ENCODE data around the gene GRID1. TPM values are rescaled to one million over a fixed set of nuclear protein-coding genes. Genes with fewer than 3 reads are reported as not detected.

GRID1 gene
- total and polyA plus RNA-seq, 10 of the 15 experiments (the other 5 are each of a cell fraction or from before 2014, with no cell fraction given): 0.04 to 0.62 (median 0.08) TPM; not detected in 5

DNA sequence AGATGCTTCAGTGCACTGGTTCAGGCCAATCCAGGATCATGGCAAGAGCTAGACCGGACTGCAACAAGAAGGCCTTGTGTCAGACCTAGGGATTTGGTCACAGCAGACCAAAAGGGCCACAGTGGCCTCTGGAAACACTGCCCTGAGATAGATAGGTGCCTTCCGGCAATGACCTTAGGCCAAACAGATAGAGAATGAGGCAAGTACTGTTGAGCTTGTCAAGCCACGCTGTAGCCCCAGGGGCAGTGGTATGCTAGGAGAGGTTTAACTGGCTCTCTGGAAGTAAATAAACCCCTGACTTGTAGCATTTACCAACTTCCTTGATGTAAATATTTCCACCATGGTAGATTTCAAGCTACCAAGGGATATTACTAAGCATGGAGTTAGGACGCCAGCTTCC is 197.5 kb downstream of the GRID1 start:
- FAIRE-seq: no peak
- SMC1A ChIA-PET (ENCODE audit: uncharacterized antibody, unreplicated experiment): no interaction called here
- no TSS peak for BruUV-seq (replicated peaks)
- TF ChIP-seq, protein P1, sequence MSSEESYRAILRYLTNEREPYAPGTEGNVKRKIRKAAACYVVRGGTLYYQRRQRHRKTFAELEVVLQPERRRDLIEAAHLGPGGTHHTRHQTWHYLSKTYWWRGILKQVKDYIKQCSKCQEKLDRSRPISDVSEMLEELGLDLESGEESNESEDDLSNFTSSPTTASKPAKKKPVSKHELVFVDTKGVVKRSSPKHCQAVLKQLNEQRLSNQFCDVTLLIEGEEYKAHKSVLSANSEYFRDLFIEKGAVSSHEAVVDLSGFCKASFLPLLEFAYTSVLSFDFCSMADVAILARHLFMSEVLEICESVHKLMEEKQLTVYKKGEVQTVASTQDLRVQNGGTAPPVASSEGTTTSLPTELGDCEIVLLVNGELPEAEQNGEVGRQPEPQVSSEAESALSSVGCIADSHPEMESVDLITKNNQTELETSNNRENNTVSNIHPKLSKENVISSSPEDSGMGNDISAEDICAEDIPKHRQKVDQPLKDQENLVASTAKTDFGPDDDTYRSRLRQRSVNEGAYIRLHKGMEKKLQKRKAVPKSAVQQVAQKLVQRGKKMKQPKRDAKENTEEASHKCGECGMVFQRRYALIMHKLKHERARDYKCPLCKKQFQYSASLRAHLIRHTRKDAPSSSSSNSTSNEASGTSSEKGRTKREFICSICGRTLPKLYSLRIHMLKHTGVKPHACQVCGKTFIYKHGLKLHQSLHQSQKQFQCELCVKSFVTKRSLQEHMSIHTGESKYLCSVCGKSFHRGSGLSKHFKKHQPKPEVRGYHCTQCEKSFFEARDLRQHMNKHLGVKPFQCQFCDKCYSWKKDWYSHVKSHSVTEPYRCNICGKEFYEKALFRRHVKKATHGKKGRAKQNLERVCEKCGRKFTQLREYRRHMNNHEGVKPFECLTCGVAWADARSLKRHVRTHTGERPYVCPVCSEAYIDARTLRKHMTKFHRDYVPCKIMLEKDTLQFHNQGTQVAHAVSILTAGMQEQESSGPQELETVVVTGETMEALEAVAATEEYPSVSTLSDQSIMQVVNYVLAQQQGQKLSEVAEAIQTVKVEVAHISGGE (CRISPR knock-in tag; IDR thresholded peaks at IDR 0.05): no peak
- no peak for TF ChIP-seq IRF4 (IDR thresholded peaks at IDR 0.05; ENCODE audit: low read depth, low read length)
- TF ChIP-seq, protein P2, sequence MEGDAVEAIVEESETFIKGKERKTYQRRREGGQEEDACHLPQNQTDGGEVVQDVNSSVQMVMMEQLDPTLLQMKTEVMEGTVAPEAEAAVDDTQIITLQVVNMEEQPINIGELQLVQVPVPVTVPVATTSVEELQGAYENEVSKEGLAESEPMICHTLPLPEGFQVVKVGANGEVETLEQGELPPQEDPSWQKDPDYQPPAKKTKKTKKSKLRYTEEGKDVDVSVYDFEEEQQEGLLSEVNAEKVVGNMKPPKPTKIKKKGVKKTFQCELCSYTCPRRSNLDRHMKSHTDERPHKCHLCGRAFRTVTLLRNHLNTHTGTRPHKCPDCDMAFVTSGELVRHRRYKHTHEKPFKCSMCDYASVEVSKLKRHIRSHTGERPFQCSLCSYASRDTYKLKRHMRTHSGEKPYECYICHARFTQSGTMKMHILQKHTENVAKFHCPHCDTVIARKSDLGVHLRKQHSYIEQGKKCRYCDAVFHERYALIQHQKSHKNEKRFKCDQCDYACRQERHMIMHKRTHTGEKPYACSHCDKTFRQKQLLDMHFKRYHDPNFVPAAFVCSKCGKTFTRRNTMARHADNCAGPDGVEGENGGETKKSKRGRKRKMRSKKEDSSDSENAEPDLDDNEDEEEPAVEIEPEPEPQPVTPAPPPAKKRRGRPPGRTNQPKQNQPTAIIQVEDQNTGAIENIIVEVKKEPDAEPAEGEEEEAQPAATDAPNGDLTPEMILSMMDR (IDR thresholded peaks at IDR 0.05 in 2 of 3, conservative IDR thresholded peaks at IDR 0.05 in 1 of 3; ENCODE audit: control insufficient read depth in 2 of 3, extremely low read depth in 1 of 3, insufficient read depth in 1 of 3, low read depth in 3 of 3, low read length in 3 of 3): no peak
- TF ChIP-seq POU2F2 (IDR thresholded peaks at IDR 0.05; ENCODE audit: borderline replicate concordance, low read depth, low read length): no peak
- no peak for TF ChIP-seq EZH2 (IDR thresholded peaks at IDR 0.05; ENCODE audit: borderline replicate concordance, control insufficient read depth, low read depth, low read length)
- TF ChIP-seq GABPA (IDR thresholded peaks at IDR 0.05; ENCODE audit: low read depth): no peak
- TF ChIP-seq SPI1 (IDR thresholded peaks at IDR 0.05; ENCODE audit: borderline replicate concordance, insufficient read depth, low read depth, low read length): no peak
- TF ChIP-seq, protein P3, sequence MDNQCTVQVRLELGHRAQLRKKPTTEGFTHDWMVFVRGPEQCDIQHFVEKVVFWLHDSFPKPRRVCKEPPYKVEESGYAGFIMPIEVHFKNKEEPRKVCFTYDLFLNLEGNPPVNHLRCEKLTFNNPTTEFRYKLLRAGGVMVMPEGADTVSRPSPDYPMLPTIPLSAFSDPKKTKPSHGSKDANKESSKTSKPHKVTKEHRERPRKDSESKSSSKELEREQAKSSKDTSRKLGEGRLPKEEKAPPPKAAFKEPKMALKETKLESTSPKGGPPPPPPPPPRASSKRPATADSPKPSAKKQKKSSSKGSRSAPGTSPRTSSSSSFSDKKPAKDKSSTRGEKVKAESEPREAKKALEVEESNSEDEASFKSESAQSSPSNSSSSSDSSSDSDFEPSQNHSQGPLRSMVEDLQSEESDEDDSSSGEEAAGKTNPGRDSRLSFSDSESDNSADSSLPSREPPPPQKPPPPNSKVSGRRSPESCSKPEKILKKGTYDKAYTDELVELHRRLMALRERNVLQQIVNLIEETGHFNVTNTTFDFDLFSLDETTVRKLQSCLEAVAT (IDR thresholded peaks at IDR 0.05): no peak
- no peak for TF ChIP-seq CBX3 (IDR thresholded peaks at IDR 0.05; ENCODE audit: borderline replicate concordance, low read depth)
- no peak for TF ChIP-seq RAD51 (IDR thresholded peaks at IDR 0.05)
- no peak for TF ChIP-seq CREM (IDR thresholded peaks at IDR 0.05; ENCODE audit: low read depth)
- TF ChIP-seq, protein P4, sequence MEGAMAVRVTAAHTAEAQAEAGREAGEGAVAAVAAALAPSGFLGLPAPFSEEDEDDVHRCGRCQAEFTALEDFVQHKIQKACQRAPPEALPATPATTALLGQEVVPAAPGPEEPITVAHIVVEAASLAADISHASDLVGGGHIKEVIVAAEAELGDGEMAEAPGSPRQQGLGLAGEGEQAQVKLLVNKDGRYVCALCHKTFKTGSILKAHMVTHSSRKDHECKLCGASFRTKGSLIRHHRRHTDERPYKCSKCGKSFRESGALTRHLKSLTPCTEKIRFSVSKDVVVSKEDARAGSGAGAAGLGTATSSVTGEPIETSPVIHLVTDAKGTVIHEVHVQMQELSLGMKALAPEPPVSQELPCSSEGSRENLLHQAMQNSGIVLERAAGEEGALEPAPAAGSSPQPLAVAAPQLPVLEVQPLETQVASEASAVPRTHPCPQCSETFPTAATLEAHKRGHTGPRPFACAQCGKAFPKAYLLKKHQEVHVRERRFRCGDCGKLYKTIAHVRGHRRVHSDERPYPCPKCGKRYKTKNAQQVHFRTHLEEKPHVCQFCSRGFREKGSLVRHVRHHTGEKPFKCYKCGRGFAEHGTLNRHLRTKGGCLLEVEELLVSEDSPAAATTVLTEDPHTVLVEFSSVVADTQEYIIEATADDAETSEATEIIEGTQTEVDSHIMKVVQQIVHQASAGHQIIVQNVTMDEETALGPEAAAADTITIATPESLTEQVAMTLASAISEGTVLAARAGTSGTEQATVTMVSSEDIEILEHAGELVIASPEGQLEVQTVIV (IDR thresholded peaks at IDR 0.05; ENCODE audit: borderline replicate concordance, partially characterized antibody): no peak
- TF ChIP-seq, protein P5, sequence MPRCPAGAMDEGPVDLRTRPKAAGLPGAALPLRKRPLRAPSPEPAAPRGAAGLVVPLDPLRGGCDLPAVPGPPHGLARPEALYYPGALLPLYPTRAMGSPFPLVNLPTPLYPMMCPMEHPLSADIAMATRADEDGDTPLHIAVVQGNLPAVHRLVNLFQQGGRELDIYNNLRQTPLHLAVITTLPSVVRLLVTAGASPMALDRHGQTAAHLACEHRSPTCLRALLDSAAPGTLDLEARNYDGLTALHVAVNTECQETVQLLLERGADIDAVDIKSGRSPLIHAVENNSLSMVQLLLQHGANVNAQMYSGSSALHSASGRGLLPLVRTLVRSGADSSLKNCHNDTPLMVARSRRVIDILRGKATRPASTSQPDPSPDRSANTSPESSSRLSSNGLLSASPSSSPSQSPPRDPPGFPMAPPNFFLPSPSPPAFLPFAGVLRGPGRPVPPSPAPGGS (IDR thresholded peaks at IDR 0.05; ENCODE audit: borderline replicate concordance, insufficient read depth, low read depth, low read length, poor library complexity, severe bottlenecking): no peak

More for the DNA sequence above, 197.5 kb downstream of the GRID1 start:
- no peak for ATAC-seq
- Histone ChIP-seq H3K27me3 (replicated peaks in 1 of 2; ENCODE audit: control insufficient read depth in 2 of 2, insufficient read depth in 2 of 2, low read length in 1 of 2) (no peaks in the 10 kb centered on the region; a peak in 2 of 4 replicates), H4K20me1 (ENCODE audit: control insufficient read depth, insufficient read depth) (no peaks in the 10 kb centered on the region; the same call in 1 of the 2 replicates), H2AFZ (ENCODE audit: control insufficient read depth, low read depth, low read length) (no peak overlapping the region), H3K79me2 (ENCODE audit: control insufficient read depth, insufficient read depth, low read length) (no peaks in the 10 kb centered on the region), H3K9ac (ENCODE audit: control insufficient read depth, insufficient read depth, low read length) (no peak overlapping the region), H3K4me1 (ENCODE audit: control insufficient read depth, insufficient read depth, low read length) (peaks cover 8% of the 10 kb centered on the region), H3K9me3 (replicated peaks; ENCODE audit: control insufficient read depth, insufficient read depth, low read length) (no peaks in the 10 kb centered on the region), H3K4me2 (ENCODE audit: control insufficient read depth, insufficient read depth) (no peak overlapping the region), H3K36me3 (ENCODE audit: control insufficient read depth in 2 of 2, insufficient read depth in 2 of 2, low read length in 1 of 2) (no peaks in the 10 kb centered on the region), H3K4me3 (no peak overlapping the region), H3K27ac (ENCODE audit: control insufficient read depth, insufficient read depth) (no peak overlapping the region)
- ChIA-PET RAD21 (ENCODE audit: unreplicated experiment) (no interaction called here), POLR2A (no interaction called here), CTCF (no interaction called here)
- in situ Hi-C loops (cut with MboI) (no loop called here), intact Hi-C loops (cut with micrococcal nuclease; ENCODE audit: unreplicated experiment) (no loop called here)
- DNase-seq (ENCODE audit: low read depth, low spot score): no peak
- 59% methylated on average over 4 of the region's 4 CpGs for WGBS (ENCODE audit: insufficient coverage, insufficient replicate concordance, low lambda C conversion rate, missing lambda C conversion rate)
